Right cardiac atrium (tissue), 5 donors: ENCODE data around the gene ORC3. TPM values are rescaled to one million over a fixed set of nuclear protein-coding genes. Genes with fewer than 3 reads are reported as not detected.

Source experiments
- ATAC-seq, 2 donors: fragments of 200-7000 bp; cut with Tn5 transposase; one replicate each; pipeline versions ENCODE4 v1.8.0 to v1.9.1; 2020; ENCODE audit warnings: moderate library complexity in 2 of 2, mild to moderate bottlenecking in 1 of 2
- DNase-seq, 3 donors: peaks; one replicate each; pipeline ENCODE4 v3.0.0-alpha.2; 2020
- H3K27ac ChIP-seq: one replicate; pipeline ENCODE4 v1.5.1; 2013; ENCODE audit warnings: mild to moderate bottlenecking, low read length, control low read depth, moderate library complexity
- H3K27me3 ChIP-seq: one replicate; pipeline ENCODE4 v1.6.1; 2013; ENCODE audit not compliant: control insufficient read depth, insufficient read depth
- H3K4me1 ChIP-seq: one replicate; pipeline ENCODE4 v1.6.1; 2013; ENCODE audit warnings: low read length; ENCODE audit not compliant: control insufficient read depth, insufficient read depth
- H3K4me3 ChIP-seq: one replicate; pipeline ENCODE4 v1.5.1; 2013; ENCODE audit warnings: low read length, control low read depth
- H3K9me3 ChIP-seq: one replicate; pipeline ENCODE4 v1.6.1; 2013; ENCODE audit warnings: low read length; ENCODE audit not compliant: control insufficient read depth
- WGBS: extraction: QIAGEN DNeasy Blood & Tissue Kit; methylation state at CpG from one replicate; pipeline ENCODE4 v1.1.7; 2013; 5-methylcytosine and 5-hydroxymethylcytosine counted together
- intact Hi-C, 4 donors: fragments of 100-400 bp; cut with DNase I; formaldehyde crosslinking; loops; one replicate each; pipeline versions ENCODE4 v1.11.0 to v1.14.0; 2022 to 2023
- long read RNA-seq, 4 donors: library from polyadenylated mRNA; unstranded; transcript quantifications; one replicate each; pipeline ENCODE4 v2.0.0, GENCODE V29; 2020 to 2021
- polyA plus RNA-seq: library from polyadenylated mRNA; stranded (reverse); fragments of 200-250 nt; gene quantifications from one replicate; pipeline ENCODE4 v1.2.3, GENCODE V29; 2013
- total RNA-seq, 4 donors: library from RNA; stranded (reverse); fragmentation: NEBNext Ultra II Directional; extraction: Animal tissue kit (Norgen Biotek cat#: 25700); gene quantifications; one replicate each; pipeline ENCODE4 v1.2.1, GENCODE V29; 2021
- donor health status: healthy with polysubstance abuse.
- donor health status: DM: no; HTN: yes; CAD: no.
- donor health status: DM: no; HTN: no; CAD: no.
- donor health status: DM: no; HTN: yes; CAD: no; lungs with severe emphysema.
- donor health status: DM: yes; HTN: yes; CAD: no.

The ORC3 gene
- 10 to 100 TPM; 18.4 to 23.2 (median 20.4) TPM for total RNA-seq
- polyA plus RNA-seq, result 20.9 TPM
- long read RNA-seq, donor 1, transcript ORC3-202 (20 exons, 2,512 nt), result major isoform, 25 of 51 reads
- long read RNA-seq, donor 1, transcript ORC3-201 (20 exons, 2,501 nt), result minor isoform, 12 of 51 reads
- long read RNA-seq, donor 1, partial matches to known transcripts, result 7 of 51 reads
- long read RNA-seq, donor 1, other reads (novel, unspliced or antisense), result 7 of 51 reads
- long read RNA-seq, donor 2, transcript ORC3-202 (20 exons, 2,512 nt), result major isoform, 5 of 16 reads
- long read RNA-seq, donor 2, partial matches to known transcripts, result 2 of 16 reads
- long read RNA-seq, donor 2, other reads (novel, unspliced or antisense), result 5 of 16 reads
- long read RNA-seq, donor 3, transcript ORC3-202 (20 exons, 2,512 nt), result major isoform, 55 of 147 reads
- long read RNA-seq, donor 3, transcript ORC3-201 (20 exons, 2,501 nt), result minor isoform, 37 of 147 reads
- long read RNA-seq, donor 3, partial matches to known transcripts, result 20 of 147 reads
- long read RNA-seq, donor 3, other reads (novel, unspliced or antisense), result 35 of 147 reads
- long read RNA-seq, donor 4, transcript ORC3-202 (20 exons, 2,512 nt), result major isoform, 15 of 36 reads
- long read RNA-seq, donor 4, transcript ORC3-201 (20 exons, 2,501 nt), result minor isoform, 9 of 36 reads
- long read RNA-seq, donor 4, partial matches to known transcripts, result 4 of 36 reads
- long read RNA-seq, donor 4, other reads (novel, unspliced or antisense), result 8 of 36 reads

DNA sequence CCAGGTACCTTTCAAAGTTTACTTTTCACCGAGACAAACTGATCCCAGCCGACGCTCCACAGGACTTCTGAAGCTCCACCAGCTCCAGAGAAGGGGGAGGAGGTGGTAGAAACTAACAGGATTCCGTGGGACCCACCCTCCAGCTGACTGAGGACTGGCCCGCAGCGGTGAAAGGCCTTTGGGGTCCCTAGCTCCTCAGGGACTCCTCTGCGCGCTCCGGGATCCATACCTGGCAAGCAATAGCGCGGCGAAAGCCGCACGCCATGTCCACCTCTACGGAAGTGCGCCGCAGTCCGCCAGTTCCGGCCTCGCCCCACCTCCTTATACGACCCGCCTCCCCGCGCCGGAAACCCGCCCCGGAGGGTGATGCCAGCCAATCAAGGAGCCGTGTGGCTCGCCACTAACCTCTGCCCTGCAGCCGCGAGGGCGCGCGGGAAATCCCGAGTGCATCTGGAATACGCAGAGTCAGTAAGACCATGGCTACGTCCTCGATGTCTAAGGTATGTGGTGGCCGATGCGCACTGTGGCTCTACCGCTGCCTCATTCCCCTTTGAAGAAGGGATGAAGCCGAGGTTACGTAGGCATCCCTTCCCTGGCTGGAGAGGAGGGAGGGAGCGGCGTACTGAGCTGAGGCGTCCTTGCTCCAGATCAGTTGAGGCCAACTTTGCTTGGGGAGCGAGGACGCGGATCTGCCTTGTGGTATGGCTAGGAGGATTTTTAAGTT lies at the start of gene ORC3, which contains the start of gene RARS2:
Gene ORC3 (plus strand): TSS at position 443 of the 724 bp plus-strand sequence. CDS start 34 bp downstream, at position 477.
Gene RARS2 (minus strand): TSS at position 295 of the 724 bp plus-strand sequence. CDS start 30 bp downstream, at position 265.
- Histone ChIP-seq H3K27me3 (no peaks in the 10 kb centered on the region), H3K9me3 (no peaks in the 10 kb centered on the region), H3K4me1 (no peaks in the 10 kb centered on the region), H3K4me3 (peak within 1 kb of the TSS; percentile 62), H3K27ac (peak within 1 kb of the TSS; percentile 58)
- WGBS, result under 1% methylated on average over 49 of the region's 49 CpGs
- intact Hi-C loops, result no loop called here
- ATAC-seq (peak; percentile 100), DNase-seq (peak; percentile 97 to 99 (median 99))

DNA sequence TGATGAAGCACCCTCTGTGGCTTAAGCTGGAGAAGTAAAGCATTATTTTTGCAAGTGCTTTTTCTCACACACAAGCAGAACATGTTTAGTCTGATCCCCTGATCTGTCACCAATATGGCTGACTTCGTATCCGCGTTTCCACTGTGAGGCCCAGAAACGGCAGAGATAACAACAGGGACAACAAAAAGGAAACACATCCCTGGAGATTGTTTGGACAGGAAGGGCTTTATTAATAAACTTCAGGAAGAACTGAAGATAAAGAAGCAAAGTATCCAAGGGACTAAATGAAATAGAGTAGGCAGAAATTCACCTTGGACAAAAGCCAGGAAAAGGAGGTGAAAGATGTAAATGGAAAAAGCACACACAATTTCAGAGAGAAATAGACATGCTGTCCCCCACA lies 49.4 kb upstream of the ORC3 start:
- intact Hi-C loops, result no loop called here
- 30% methylated on average over 4 of the region's 4 CpGs for WGBS
- Histone ChIP-seq H3K27me3 (no peaks in the 10 kb centered on the region), H3K27ac (peak overlapping the region; percentile 57), H3K4me3 (no peak overlapping the region), H3K9me3 (no peaks in the 10 kb centered on the region), H3K4me1 (no peaks in the 10 kb centered on the region)
- peak in 1 of 3 donors; percentile 41 for DNase-seq
- ATAC-seq, result peak; percentile 93

DNA sequence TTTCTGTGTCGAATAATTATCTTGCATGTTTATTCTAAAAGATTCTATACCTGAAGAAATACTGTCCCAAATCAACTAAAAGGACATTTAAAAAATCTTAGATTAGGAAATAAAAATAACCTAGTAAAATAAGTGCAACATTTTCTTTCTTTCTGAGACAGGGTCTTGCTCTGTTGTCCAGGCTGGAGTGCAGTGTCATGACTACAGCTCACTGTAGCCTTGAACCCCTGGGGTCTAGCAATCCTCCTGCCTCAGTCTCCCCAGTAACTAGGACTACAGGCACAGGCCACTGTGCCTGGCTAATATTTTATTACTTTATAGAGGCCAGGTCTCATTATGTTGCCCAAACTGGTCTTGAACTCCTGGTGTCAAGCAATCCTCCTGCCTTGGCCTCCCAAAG lies 48.9 kb upstream of the ORC3 start:
- Histone ChIP-seq H3K27ac (peak overlapping the region; percentile 64), H3K9me3 (no peaks in the 10 kb centered on the region), H3K27me3 (no peaks in the 10 kb centered on the region), H3K4me3 (no peak overlapping the region), H3K4me1 (no peaks in the 10 kb centered on the region)
- intact Hi-C loops, result no loop called here
- ATAC-seq (peak in 1 of 2 donors; percentile 40), DNase-seq (no peak)
- 69% methylated on average over 1 of the region's 1 CpG for WGBS

DNA sequence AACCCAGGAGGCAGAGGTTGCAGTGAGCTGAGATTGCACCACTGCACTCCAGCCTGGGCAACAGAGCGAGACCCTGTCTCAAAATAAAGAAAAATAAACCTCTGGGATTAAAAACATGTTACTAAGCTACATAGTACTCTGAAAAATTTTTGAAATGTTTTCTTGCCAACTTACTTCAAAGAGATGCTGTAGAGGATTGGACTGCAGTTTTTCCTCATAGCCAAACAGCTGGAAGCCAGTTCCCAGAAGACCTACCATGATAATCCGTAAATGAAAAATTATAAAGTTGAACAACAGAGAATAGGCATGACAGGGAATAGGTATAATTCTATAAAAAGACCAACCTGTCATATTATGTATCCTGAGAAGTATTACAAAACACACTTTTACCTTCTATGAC lies 48.2 kb upstream of the ORC3 start:
- intact Hi-C loops, result no loop called here
- Histone ChIP-seq H3K27ac (no peak overlapping the region), H3K4me3 (no peak overlapping the region), H3K9me3 (no peaks in the 10 kb centered on the region), H3K27me3 (no peaks in the 10 kb centered on the region), H3K4me1 (no peaks in the 10 kb centered on the region)
- WGBS, result 55% methylated on average over 2 of the region's 2 CpGs
- no peak for DNase-seq
- ATAC-seq, result no peak

DNA sequence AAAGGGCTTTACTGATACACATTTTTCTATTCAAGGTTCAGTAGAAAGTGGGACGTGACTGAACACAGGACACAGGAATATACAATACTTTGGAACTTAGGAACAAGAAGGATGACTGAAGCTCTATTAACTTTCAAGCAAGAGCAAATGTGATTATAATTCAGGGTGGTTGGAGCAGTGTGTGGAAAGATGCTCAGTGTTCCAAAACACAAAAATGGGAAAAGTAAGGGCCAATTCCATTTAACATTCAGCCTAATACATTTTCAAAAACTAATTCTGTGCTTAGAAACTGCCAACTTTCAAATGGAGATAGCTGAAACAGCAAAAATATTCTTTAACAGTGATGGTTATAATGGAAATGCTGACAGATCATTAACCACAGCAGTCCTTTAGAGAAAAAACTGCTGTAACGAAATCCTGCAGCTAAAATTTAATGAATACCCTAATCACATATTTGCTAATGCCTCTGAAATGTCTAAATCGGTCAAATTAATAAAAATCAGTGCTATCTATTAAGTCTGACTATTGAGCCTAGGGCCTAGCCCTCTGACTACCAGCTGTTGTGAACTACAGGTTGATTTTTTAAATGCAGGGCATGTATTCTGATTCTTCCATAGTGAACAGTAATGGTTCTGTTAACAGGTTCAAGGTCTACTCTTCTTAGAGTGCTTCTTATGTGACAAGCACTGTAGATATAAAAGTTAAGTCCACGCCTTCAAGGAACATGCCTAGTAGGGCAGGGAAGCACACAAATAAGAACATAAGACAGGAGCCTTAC lies 46.0 kb upstream of the ORC3 start:
- Histone ChIP-seq H3K9me3 (no peaks in the 10 kb centered on the region), H3K4me3 (no peak overlapping the region), H3K27me3 (no peaks in the 10 kb centered on the region), H3K4me1 (no peaks in the 10 kb centered on the region), H3K27ac (no peak overlapping the region)
- no peak for ATAC-seq
- DNase-seq, result no peak
- WGBS, result 86% methylated on average over 4 of the region's 4 CpGs
- intact Hi-C loops, result no loop called here

DNA sequence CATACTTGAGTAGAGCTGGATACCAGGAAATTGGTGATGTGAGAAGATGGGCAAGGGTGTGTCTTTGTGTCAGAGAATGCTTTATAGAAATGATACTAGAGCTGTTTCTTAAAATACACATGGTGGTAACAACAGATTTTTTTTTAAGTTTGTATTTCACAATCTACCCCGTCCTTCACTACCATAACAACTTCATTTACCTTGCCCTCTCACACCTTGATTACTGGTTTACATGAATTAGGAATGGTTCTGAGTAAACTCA lies 45.5 kb upstream of the ORC3 start:
- WGBS, result 83% methylated on average over 1 of the region's 1 CpG
- Histone ChIP-seq H3K9me3 (no peaks in the 10 kb centered on the region), H3K27me3 (no peaks in the 10 kb centered on the region), H3K4me3 (no peak overlapping the region), H3K4me1 (no peaks in the 10 kb centered on the region), H3K27ac (no peak overlapping the region)
- DNase-seq, result no peak
- no peak for ATAC-seq
- intact Hi-C loops, result no loop called here

DNA sequence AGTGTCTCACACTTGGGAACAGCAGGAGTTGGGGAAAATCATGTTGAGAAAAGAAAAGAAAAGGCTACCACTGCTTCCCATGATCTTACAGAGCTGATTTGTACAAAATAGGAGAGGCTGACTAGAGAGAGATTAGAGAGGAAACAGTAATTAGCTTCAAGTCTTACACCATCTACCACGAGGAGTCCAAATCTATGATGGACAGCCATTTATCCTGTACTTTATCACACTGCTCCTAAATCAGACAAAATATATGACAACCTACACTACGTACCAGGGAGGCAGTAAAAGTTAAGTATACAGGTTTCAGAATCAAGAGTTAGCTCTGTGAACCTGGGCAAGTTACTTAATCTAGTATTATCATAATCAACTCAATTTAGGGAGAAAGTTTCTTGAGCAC lies 38.1 kb upstream of the ORC3 start:
- no peaks in the 10 kb centered on the region for H3K27me3 ChIP-seq
- no peak overlapping the region for H3K4me3 ChIP-seq
- ATAC-seq (no peak), DNase-seq (no peak)
- H3K27ac ChIP-seq, result no peak overlapping the region
- 65% methylated on average over 2 of the region's 2 CpGs for WGBS
- no peaks in the 10 kb centered on the region for H3K9me3 ChIP-seq
- intact Hi-C loops, result no loop called here
- no peaks in the 10 kb centered on the region for H3K4me1 ChIP-seq

DNA sequence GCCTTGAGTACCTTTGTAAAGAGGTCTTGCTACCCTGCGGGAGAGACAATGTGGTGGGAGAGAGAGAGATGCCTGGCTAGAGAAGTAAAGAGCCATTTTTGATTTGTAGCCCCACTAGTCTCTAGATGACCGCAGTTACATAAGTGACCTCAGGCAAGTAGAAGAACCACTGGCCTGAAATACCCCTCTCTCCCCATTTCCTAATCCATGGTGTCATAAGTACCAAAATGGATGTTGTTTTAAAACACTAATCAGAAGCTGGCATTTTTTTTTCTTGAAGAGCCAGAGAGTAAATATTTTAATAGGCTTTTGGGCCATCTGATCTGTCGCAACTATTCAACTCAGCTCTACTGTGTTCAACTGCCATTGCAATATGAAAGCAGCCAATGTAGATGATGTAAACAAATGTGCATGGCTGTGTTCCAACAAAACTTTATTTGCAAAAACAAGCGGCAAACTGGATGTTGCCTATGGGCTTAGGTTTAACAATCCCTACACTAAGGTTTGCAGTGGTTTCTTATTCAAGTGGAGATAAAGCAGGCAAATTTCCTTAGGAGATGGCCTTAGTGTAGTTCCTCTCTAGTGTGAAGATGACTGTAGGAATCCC lies 36.7 kb upstream of the ORC3 start:
- no peak for ATAC-seq
- H3K9me3 ChIP-seq, result no peaks in the 10 kb centered on the region
- 92% methylated on average over 4 of the region's 4 CpGs for WGBS

DNA sequence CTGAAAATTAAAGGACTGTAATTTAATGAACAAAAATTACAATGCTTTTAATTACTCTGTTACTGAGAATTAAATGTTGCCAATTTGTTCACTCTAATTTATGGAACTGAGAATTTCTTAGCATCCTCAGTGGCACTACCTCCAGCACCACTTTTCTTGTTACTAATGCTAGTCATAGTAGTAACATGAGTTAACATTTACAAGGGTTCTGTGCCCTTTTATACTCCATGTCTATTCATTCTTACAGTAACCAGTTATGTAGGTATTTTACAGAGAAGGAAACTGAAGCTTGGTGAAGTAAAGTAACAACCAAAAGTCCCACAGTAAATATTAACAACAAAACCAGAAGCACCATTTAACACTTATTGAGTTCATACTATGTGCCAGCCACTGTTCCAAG lies 34.4 kb upstream of the ORC3 start:
- no peak overlapping the region for H3K27ac ChIP-seq
- H3K27me3 ChIP-seq, result no peaks in the 10 kb centered on the region
- H3K4me1 ChIP-seq, result no peaks in the 10 kb centered on the region
- ATAC-seq (no peak), DNase-seq (no peak)
- H3K4me3 ChIP-seq, result no peak overlapping the region
- intact Hi-C loops, result no loop called here
- H3K9me3 ChIP-seq, result no peaks in the 10 kb centered on the region

More for the DNA sequence above, 36.7 kb upstream of the ORC3 start:
- intact Hi-C loops, result no loop called here
- Histone ChIP-seq H3K27me3 (no peaks in the 10 kb centered on the region), H3K27ac (no peak overlapping the region), H3K4me1 (no peaks in the 10 kb centered on the region), H3K4me3 (no peak overlapping the region)
- no peak for DNase-seq

DNA sequence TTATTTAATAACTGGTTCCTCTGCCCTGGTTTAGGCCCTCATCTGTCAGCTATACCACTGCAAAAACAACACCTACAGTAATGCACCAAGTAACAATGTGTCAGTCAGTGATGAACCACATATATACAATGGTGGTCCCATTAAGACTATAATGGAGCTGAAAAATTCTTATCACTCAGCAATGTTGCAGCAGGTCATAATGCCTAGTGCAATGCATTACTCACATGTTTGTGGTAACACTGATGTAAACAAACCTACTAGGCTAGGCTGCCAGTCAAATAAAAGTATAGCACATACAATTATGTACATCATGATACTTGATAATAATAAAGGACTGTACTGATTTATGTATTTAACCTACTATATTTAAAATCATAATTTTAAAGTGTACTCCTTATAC lies 31.5 kb upstream of the ORC3 start:
- Histone ChIP-seq H3K27ac (no peak overlapping the region), H3K27me3 (no peaks in the 10 kb centered on the region), H3K9me3 (no peaks in the 10 kb centered on the region), H3K4me1 (no peaks in the 10 kb centered on the region), H3K4me3 (no peak overlapping the region)
- intact Hi-C loops, result no loop called here
- DNase-seq (no peak), ATAC-seq (no peak)
